AG09309 (cell line): ENCODE data around the gene GPHN.
"Not testable (repeated sequence)": the region's sequence is repeated elsewhere in the genome, so short reads cannot be mapped to it uniquely, and the experiment has no call there.

Experiments used
- DNase-seq: peaks from one replicate; pipeline ENCODE4 v3.0.0-alpha.2; 2010; ENCODE audit warnings: low read depth
- H3K4me3 ChIP-seq: 2 replicates; pipeline ENCODE4 v1.5.1; 2011; ENCODE audit warnings: mild to moderate bottlenecking, low read depth, low read length, moderate library complexity; ENCODE audit not compliant: control insufficient read depth
- CTCF ChIP-seq: IDR thresholded peaks from 2 replicates; pipeline ENCODE4 v1.5.1; 2011; ENCODE audit warnings: mild to moderate bottlenecking, low read depth, low read length, inconsistent platforms; ENCODE audit not compliant: insufficient read depth, control insufficient read depth; ENCODE audit errors: missing control alignments

Gene GPHN

DNA sequence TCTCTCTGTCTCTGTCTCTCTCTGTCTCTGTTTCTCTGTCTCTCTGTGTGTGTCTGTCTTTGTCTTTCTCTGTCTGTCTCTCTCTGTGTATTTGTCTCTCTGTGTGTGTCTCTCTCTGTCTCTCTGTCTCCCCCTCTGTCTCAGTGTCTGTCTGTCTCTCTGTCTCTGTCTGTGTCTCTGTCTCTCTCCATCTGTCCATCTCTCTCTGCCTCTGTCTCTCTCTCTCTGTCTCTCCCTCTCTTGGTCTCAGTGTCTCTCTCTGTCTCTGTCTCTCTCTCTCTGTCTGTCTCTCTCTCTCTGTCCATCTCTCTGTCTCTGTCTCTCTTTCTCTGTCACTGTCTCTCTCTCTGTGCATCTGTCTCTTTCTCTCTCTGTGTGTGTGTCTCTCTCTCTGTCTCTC, 537.5 kb downstream of the GPHN start:
- TF ChIP-seq CTCF = no peak
- no peak overlapping the region for H3K4me3 ChIP-seq
- no peak for DNase-seq

DNA sequence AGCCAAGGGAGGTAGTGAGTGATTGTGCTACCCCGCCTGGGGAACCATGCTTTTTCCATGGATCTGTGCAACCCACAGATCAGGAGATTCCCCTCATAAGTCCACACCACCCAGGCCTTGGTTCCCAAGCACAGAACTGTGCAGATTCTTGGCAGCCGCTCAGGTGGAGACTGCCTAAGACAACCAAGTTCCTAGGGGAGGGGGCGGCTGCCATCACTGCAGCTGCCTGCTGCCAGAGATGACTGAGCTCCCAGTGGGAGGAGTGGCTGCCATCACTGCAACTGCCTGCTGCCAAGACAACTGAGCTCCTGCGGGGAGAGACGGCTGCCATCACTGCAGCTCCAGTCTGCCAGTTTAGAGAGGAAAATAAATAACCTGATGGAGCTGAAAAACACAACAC, 542.9 kb downstream of the GPHN start:
- no peak overlapping the region for H3K4me3 ChIP-seq
- no peak for TF ChIP-seq CTCF
- DNase-seq = no peak

DNA sequence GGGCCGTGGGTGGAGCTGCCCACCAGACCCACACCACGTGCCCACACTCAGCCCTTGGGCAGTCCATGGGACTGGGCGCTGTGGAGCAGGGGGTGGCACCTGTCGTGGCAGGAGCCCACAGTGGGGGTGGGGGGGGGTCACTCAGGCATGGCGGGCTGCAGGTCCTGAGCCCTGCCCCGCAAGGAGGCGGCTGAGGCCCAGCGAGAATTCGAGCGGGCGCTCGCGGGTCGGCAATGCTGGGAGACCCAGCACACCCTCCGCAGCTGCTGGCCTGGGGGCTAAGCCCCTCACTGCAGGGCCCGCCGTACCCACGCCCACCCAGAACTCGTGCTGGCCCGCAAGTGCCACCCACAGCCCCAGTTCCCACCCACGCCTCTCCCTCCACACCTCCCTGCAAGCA, 548.7 kb downstream of the GPHN start:
- TF ChIP-seq CTCF = no peak
- no peak overlapping the region for H3K4me3 ChIP-seq
- no peak for DNase-seq

DNA sequence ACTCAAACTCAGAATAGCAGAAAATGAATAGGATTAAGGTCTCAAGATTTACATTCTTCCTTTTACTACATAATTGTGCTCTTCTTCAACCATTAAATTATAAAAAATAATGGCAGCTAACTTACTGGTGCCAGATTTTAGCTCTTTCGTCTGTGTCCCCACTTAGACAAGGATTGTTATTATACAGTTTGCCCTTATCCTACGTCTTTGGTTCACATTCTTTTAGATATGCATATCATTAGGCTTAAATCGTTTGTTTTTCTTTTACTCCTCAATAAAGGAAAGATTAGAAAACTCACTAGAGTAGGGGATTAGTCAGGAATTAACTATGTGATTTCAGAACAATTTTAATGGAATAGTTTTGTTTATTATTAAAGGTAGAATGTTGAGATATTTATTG, 551.6 kb downstream of the GPHN start:
- no peak for TF ChIP-seq CTCF
- DNase-seq = no peak
- no peak overlapping the region for H3K4me3 ChIP-seq

GRCh38 chr14:67060546-67060945, 552.6 kb downstream of the GPHN start:
- TF ChIP-seq CTCF = no peak
- no peak overlapping the region for H3K4me3 ChIP-seq

DNA sequence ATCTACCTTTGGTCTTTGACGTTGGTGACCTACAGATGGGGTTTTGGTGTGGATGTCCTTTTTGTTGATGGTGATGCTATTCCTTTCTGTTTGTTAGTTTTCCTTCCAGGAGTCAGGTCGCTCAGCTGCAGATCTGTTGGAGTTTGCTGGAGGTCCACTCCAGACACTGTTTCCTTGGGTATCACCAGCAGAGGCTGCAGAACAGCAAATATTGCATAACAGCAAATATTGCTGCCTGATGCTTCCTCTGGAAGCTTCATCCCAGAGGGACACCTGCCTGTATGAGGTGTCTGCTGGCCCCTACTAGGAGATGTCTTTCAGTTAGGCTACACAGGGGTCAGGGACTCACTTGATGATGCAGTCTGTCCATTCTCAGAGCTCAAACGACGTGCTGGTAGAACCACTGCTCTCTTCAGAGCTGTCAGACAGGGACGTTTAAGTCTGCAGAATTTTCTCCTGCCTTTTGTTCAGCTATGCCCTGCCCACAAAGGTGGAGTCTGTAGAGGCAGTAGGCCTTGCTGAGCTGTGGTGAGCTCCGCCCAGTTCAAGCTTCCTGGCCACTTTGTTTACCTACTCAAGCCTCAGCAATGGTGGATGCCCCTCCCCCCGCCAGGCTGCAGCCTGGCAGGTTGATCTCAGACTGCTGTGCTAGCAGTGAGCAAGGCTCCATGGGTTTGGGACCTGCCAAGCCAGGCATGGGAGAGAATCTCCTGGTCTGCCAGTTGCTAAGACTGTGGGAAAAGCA, 559.3 kb downstream of the GPHN start:
- H3K4me3 ChIP-seq, DNase-seq: not testable (repeated sequence)

More at GRCh38 chr14:67060546-67060945, 552.6 kb downstream of the GPHN start:
- no peak for DNase-seq

GRCh38 chr14:67068251-67068650, 560.3 kb downstream of the GPHN start:
- H3K4me3 ChIP-seq = no peak overlapping the region
- no peak for TF ChIP-seq CTCF

More at GRCh38 chr14:67068251-67068650, 560.3 kb downstream of the GPHN start:
- no peak for DNase-seq
